CD4-positive, CD25-positive, alpha-beta regulatory T cell (primary cell): ENCODE data around the gene VEGFB. TPM values are rescaled to one million over a fixed set of nuclear protein-coding genes. Genes with fewer than 3 reads are reported as not detected.

Experiments
- ATAC-seq, 2 donors: fragments of 150-1000 bp; cut with Tn5 transposase; one replicate each; pipeline ENCODE4 v1.10.0; 2021; ENCODE audit warnings: low read depth in 2 of 2, moderate number of reproducible peaks in 2 of 2, moderate library complexity in 1 of 2
- DNase-seq, 3 donors: peaks; one replicate each; pipeline versions ENCODE4 v3.0.0 to v3.0.0-alpha.2; 2012 to 2022; ENCODE audit warnings: mixed read lengths in 1 of 3
- H3K27ac ChIP-seq: one replicate; pipeline ENCODE4 v1.7.0; 2013; ENCODE audit warnings: mild to moderate bottlenecking, low read length; ENCODE audit not compliant: insufficient read depth, poor library complexity, severe bottlenecking
- H3K27me3 ChIP-seq: one replicate; pipeline ENCODE4 v1.7.0; 2013; ENCODE audit warnings: low read length; ENCODE audit not compliant: control insufficient read depth, insufficient read depth
- H3K36me3 ChIP-seq: one replicate; pipeline ENCODE4 v1.7.0; 2013; ENCODE audit warnings: mild to moderate bottlenecking, low read length, moderate library complexity; ENCODE audit not compliant: control insufficient read depth, insufficient read depth
- H3K4me1 ChIP-seq: 2 replicates; pipeline ENCODE4 v1.7.0; 2013; ENCODE audit warnings: mild to moderate bottlenecking, low read length; ENCODE audit not compliant: insufficient read depth, control insufficient read depth, poor library complexity, severe bottlenecking
- H3K4me3 ChIP-seq: one replicate; pipeline ENCODE4 v1.7.0; 2013; ENCODE audit warnings: low read depth, mild to moderate bottlenecking, low read length, moderate library complexity
- H3K9me3 ChIP-seq, 2 experiments: 1 replicate in 1 of 2; 2 replicates in 1 of 2; pipeline ENCODE4 v1.7.0; 2013; ENCODE audit warnings: low read length in 2 of 2, mild to moderate bottlenecking in 1 of 2, moderate library complexity in 1 of 2; ENCODE audit not compliant: control insufficient read depth in 2 of 2
- H3K27ac Mint-ChIP-seq, 3 donors: one replicate each; pipeline ENCODE4 v1.8.0; 2020 to 2022; ENCODE audit warnings: mild to moderate bottlenecking in 3 of 3, mixed read lengths in 3 of 3, moderate library complexity in 2 of 3
- H3K27me3 Mint-ChIP-seq: one replicate; pipeline ENCODE4 v1.8.0; 2022; ENCODE audit warnings: mild to moderate bottlenecking, mixed read lengths
- H3K36me3 Mint-ChIP-seq: one replicate; pipeline ENCODE4 v1.8.0; 2020; ENCODE audit warnings: mixed read lengths
- H3K4me1 Mint-ChIP-seq, 4 donors: one replicate each; pipeline ENCODE4 v1.8.0; 2020 to 2022; ENCODE audit warnings: mixed read lengths in 4 of 4, mild to moderate bottlenecking in 1 of 4
- H3K4me3 Mint-ChIP-seq, 4 donors: one replicate each; pipeline ENCODE4 v1.8.0; 2020 to 2022; ENCODE audit warnings: mild to moderate bottlenecking in 4 of 4, mixed read lengths in 4 of 4, moderate library complexity in 3 of 4
- H3K9me3 Mint-ChIP-seq, 7 donors: one replicate each; pipeline ENCODE4 v1.8.0; 2020 to 2022; ENCODE audit warnings: mixed read lengths in 7 of 7, mild to moderate bottlenecking in 3 of 7, moderate library complexity in 2 of 7
- polyA plus RNA-seq, 4 donors: library from polyadenylated mRNA; unstranded; fragments of 300-500 nt; fragmentation: Illumina TruSeq; gene quantifications; one replicate each; pipeline ENCODE4 v1.2.3, GENCODE V29; 2021
- total RNA-seq: library from RNA; stranded (reverse); gene quantifications from one replicate; pipeline ENCODE4 v1.2.3, GENCODE V29; 2022

Gene VEGFB
- total and polyA plus RNA-seq, 5 donors from 2014 or later: 6.5 to 19.6 (median 8.3) TPM

DNA sequence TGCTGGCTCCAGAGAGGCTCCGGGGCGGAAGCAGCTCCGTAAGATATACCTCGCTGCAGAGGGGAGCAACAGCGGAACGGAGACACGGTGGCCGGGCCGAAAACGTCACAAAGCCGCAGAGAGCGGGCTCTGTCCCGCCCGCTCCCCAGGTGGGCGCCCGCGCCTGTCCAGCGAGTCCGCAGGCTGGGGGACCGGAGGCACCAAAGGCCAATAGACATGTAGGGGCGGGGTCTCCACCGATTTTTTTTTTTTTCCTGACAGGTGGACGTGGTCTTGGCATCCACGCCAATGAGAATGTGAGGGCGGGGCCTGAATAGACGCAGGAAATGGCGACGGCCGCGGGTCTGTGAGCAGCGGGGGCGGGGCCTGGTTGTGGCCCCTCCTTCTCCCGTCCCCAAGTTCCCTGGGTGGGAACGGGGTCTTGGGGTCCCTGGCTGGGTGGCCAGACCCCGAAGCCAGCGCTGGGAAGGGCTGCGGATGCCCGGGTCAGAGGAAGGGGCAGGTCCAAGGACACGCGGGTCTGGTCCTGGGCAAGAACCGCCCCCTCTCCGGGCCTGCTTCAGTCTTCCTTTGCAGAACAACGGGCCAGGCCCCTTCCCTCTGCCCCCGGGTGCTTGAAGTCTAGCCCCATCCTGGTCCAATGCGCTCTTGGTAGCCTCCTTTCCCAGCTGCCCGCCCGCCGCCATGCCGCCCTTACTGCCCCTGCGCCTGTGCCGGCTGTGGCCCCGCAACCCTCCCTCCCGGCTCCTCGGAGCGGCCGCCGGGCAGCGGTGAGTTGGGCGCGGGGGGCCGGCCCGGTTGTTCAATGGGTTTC lies 4.0 kb upstream of the VEGFB start, which contains the start of gene DNAJC4:
TSS of gene DNAJC4 (plus strand) at position 378 of the 814 bp plus-strand sequence. CDS start at position 685, 307 bp downstream.
- Histone ChIP-seq H3K4me3 (peak within 1 kb of the TSS; percentile 42), H3K27ac (peak within 1 kb of the TSS; percentile 86)

DNA sequence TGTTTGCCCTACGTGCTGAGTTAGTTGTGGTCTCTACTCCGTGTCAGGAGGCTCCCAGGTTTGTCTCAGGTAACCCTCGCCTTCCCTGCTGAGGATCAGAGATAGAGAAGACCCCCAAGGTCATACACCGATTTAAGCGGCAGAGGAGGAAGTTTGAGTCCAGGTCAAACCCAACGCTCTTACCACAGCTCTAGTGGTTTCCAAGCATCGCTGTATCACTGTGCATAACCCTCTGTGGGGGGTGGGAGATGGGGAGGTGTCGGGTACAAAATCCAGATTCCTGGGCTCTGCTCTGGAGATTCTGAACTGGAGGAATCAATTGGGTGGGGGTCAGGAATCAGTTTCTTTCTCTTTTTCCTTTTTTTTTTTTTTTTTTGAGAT lies 3.4 kb upstream of the VEGFB start:
- H3K9me3 ChIP-seq: no peaks in the 10 kb centered on the region
- DNase-seq: no peak
- peaks cover 0 to 63% (median 37%) of the 10 kb centered on the region in 4 donors for H3K4me1 Mint-ChIP-seq
- no peaks in the 10 kb centered on the region for H3K9me3 Mint-ChIP-seq
- peaks cover 56% of the 10 kb centered on the region for H3K4me1 ChIP-seq
- H3K27ac Mint-ChIP-seq: peak overlapping the region; percentile 87 to 93 (median 89)
- no peaks in the 10 kb centered on the region for H3K27me3 ChIP-seq
- peak overlapping the region; percentile 89 to 98 (median 92) for H3K4me3 Mint-ChIP-seq
- H3K27me3 Mint-ChIP-seq: no peaks in the 10 kb centered on the region
- H3K36me3 Mint-ChIP-seq: no peaks in the 10 kb centered on the region
- peak overlapping the region; percentile 86 for H3K27ac ChIP-seq
- no peak overlapping the region for H3K4me3 ChIP-seq
- ATAC-seq: no peak
- no peaks in the 10 kb centered on the region for H3K36me3 ChIP-seq

More for the DNA sequence above, 4.0 kb upstream of the VEGFB start, which contains the start of gene DNAJC4:
- Mint-ChIP-seq H3K9me3 (no peaks in the 10 kb centered on the region), H3K4me1 (peaks cover 0 to 60% (median 35%) of the 10 kb centered on the region in 4 donors), H3K4me3 (peak within 1 kb of the TSS; percentile 89 to 98 (median 92)), H3K27ac (peak within 1 kb of the TSS; percentile 87 to 93 (median 91)), H3K27me3 (no peaks in the 10 kb centered on the region), H3K36me3 (no peaks in the 10 kb centered on the region)
- Histone ChIP-seq H3K36me3 (no peaks in the 10 kb centered on the region), H3K4me1 (peaks cover 57% of the 10 kb centered on the region), H3K27me3 (no peaks in the 10 kb centered on the region), H3K9me3 (no peaks in the 10 kb centered on the region)
- peak; percentile 88 to 93 (median 90) for DNase-seq
- peak; percentile 53 to 61 for ATAC-seq

GRCh38 chr11:64231546-64231945 lies 2.8 kb upstream of the VEGFB start:
- H3K9me3 Mint-ChIP-seq: no peaks in the 10 kb centered on the region
- ATAC-seq: no peak
- Histone ChIP-seq H3K36me3 (no peaks in the 10 kb centered on the region), H3K27ac (peak overlapping the region; percentile 86), H3K9me3 (no peaks in the 10 kb centered on the region), H3K4me3 (no peak overlapping the region), H3K27me3 (no peaks in the 10 kb centered on the region), H3K4me1 (peaks cover 52% of the 10 kb centered on the region)
- peak overlapping the region; percentile 89 to 95 (median 92) for H3K4me3 Mint-ChIP-seq
- H3K36me3 Mint-ChIP-seq: no peaks in the 10 kb centered on the region
- H3K27ac Mint-ChIP-seq: peak overlapping the region; percentile 87 to 92 (median 88)
- no peaks in the 10 kb centered on the region for H3K27me3 Mint-ChIP-seq
- no peak for DNase-seq
- H3K4me1 Mint-ChIP-seq: peaks cover 0 to 63% (median 37%) of the 10 kb centered on the region in 4 donors

- ATAC-seq (no peak), DNase-seq (no peak)
- H3K27ac Mint-ChIP-seq: peak overlapping the region; percentile 87 to 92 (median 88)
- H3K27me3 Mint-ChIP-seq: no peaks in the 10 kb centered on the region
- H3K4me3 ChIP-seq: no peak overlapping the region
- no peaks in the 10 kb centered on the region for H3K27me3 ChIP-seq
- H3K9me3 ChIP-seq: no peaks in the 10 kb centered on the region
- H3K27ac ChIP-seq: no peak overlapping the region
- no peaks in the 10 kb centered on the region for H3K36me3 ChIP-seq
- H3K4me1 Mint-ChIP-seq: peaks cover 0 to 58% (median 31%) of the 10 kb centered on the region in 4 donors
- no peaks in the 10 kb centered on the region for H3K9me3 Mint-ChIP-seq
- peaks cover 43% of the 10 kb centered on the region for H3K4me1 ChIP-seq
- H3K4me3 Mint-ChIP-seq: peak overlapping the region; percentile 89 to 95 (median 92)
- no peaks in the 10 kb centered on the region for H3K36me3 Mint-ChIP-seq
Observed at GRCh38 chr11:64232182-64232966, 2.0 kb upstream of the VEGFB start.

GRCh38 chr11:64232967-64233315 lies 1.4 kb upstream of the VEGFB start:
- Mint-ChIP-seq H3K27me3 (no peaks in the 10 kb centered on the region), H3K4me1 (peaks cover 0 to 54% (median 28%) of the 10 kb centered on the region in 4 donors), H3K27ac (peak overlapping the region in 2 of 3 donors; percentile 71 to 88), H3K9me3 (no peaks in the 10 kb centered on the region), H3K4me3 (peak overlapping the region; percentile 85 to 95 (median 91)), H3K36me3 (no peaks in the 10 kb centered on the region)
- no peak for DNase-seq
- H3K27ac ChIP-seq: no peak overlapping the region
- ATAC-seq: no peak
- no peak overlapping the region for H3K4me3 ChIP-seq
- H3K27me3 ChIP-seq: no peaks in the 10 kb centered on the region
- peaks cover 41% of the 10 kb centered on the region for H3K4me1 ChIP-seq
- no peaks in the 10 kb centered on the region for H3K9me3 ChIP-seq
- no peaks in the 10 kb centered on the region for H3K36me3 ChIP-seq

DNA sequence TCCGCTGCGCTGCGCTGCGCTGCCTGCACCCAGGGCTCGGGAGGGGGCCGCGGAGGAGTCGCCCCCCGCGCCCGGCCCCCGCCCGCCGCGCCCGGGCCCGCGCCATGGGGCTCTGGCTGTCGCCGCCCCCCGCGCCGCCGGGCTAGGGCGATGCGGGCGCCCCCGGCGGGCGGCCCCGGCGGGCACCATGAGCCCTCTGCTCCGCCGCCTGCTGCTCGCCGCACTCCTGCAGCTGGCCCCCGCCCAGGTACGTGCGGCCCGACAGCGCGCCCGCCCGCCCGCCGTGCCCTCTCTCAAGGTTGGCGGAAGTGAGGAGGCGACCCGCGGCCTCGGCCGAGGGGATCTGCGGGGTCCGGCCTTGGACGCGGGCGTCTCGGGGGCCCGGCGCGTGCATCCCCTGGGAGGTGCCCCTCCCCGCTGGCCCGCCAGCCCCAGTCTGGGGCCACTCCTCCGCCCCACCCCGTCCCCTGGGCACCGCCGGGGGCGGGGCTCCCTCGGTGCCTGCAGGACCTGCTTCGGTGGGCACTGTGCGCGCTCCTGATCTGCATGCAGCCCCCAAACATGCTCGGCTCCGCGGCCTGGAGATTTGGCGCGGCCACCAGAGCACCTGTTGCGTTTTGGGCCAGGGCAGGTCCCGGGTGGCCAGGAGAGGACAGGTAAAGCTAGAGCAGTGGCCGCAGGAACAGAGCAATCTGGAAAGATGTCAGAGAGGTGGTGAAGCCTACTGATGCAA lies 429 bp downstream of the VEGFB start:
- peak overlapping the region; percentile 68 for H3K27ac ChIP-seq
- peak; percentile 54 to 63 for ATAC-seq
- H3K9me3 ChIP-seq: no peaks in the 10 kb centered on the region
- H3K27me3 ChIP-seq: no peaks in the 10 kb centered on the region
- DNase-seq: peak; percentile 55 to 60 (median 58)
- Mint-ChIP-seq H3K4me3 (peak overlapping the region; percentile 80 to 93 (median 84)), H3K9me3 (no peaks in the 10 kb centered on the region), H3K27ac (peak overlapping the region; percentile 74 to 80 (median 76)), H3K4me1 (peaks cover 0 to 40% (median 22%) of the 10 kb centered on the region in 4 donors), H3K27me3 (no peaks in the 10 kb centered on the region), H3K36me3 (no peaks in the 10 kb centered on the region)
- peak overlapping the region; percentile 48 for H3K4me3 ChIP-seq
- no peaks in the 10 kb centered on the region for H3K36me3 ChIP-seq
- peaks cover 32% of the 10 kb centered on the region for H3K4me1 ChIP-seq
